GM21367 (cell line): Measurements from ENCODE around the gene IRX4.

ENCODE experiments used
- ATAC-seq: cut with Tn5 transposase; IDR thresholded peaks from one replicate; pipeline ENCODE4 v1.9.1; 2021; ENCODE audit not compliant: unreplicated experiment

The IRX4 gene

DNA sequence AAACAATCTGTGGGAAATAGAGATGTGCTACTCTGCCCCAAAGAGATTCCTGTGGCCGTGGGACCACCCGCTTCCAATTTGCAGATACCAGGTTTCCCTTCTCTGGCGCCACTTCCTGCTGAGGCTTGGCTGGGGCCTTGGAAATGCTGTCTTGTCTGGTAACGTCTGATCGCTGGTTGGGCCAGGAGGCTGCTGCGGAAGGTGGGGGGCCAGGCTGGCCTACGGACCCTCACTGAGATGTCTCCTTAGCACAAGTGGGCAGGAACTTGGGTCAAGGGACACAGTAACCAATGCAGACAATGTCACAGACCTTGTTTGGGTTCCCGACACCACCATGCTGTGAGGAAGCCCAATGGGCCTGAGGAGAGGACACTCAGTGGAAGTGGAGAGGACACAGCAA is 31.7 kb upstream of the IRX4 start:
- ATAC-seq = no peak

DNA sequence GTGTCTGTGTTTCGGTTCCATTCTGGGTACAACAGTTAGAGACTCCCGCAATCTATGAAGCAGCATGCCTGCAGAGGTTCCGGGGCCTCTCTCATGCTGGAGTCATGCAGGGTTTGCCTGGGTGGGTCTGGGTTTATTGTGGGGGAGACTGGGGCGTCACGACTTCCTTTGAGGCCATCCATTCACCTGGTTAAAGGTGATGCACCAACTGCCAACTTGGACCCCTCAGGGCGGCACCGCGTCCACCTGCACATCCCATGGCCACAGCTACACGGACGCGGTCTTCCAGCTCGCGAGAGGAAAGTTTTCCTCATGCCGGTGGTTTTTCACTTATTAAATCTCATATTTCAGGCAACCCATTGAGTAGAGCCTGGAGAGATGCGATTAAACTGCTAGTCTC is 30.9 kb upstream of the IRX4 start:
- no peak for ATAC-seq

GRCh38 chr5:1912951-1913565 is 30.3 kb upstream of the IRX4 start:
- no peak for ATAC-seq

DNA sequence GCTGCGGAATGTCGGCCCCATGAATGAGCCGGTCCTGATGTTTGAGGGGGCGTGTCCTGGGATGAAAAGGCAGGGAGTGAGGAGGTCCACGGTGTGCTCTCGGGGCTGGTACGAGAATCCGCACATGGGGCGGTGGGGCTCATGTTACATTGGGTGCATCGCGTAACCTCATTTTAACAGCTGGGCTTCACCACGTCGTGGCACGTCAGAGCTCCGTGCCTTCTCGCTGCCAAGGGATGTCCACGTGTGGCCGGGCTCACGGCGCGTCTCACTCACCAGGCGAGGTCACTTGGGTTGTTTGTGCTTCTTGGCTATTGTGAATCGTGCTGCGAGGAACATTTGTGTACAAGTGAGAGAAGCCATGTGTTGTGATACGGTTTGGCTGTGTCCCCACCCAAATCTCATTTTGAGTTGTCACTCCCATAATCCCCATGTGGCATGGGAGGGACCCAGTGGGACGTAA is 29.1 kb upstream of the IRX4 start:
- no peak for ATAC-seq

- no peak for ATAC-seq
Observed at GRCh38 chr5:1910861-1911772, 28.4 kb upstream of the IRX4 start.

DNA sequence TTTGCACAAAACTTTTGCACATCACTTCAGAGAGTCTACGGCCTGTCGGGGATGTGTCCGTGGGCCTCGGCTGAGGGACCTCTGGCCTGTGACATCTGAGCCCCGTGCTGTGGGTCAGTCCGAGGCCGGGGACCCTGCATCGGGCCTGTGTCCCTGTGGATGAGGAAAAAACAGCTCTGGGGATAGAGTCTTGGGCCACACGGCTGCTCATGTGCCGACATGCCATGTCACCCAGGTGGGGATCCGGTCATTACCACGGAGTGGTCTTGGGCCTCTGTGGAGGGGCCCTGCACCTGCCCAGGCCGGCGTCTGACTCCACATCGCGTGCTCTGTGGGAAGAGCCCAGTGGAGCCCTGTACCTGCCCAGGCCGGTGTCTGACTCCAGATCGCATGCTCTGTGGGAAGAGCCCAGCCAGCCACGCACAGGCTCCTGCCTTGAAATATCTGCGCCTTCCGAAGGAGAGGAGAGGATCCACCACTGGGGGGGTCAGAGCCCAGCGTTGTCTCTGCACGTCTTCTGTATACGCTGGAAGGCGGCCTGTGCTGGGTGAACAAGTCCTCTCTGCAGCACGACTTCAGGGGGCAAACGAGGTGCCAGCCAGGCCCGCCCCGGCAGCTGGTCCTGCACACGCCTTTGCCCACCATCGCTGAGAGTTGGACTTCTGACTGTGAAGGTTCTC is 27.5 kb upstream of the IRX4 start:
- ATAC-seq = no peak

- ATAC-seq = no peak
Observed at GRCh38 chr5:1909346-1909985, 26.7 kb upstream of the IRX4 start.

GRCh38 chr5:1908931-1909330 is 26.2 kb upstream of the IRX4 start:
- no peak for ATAC-seq

GRCh38 chr5:1907616-1908015 is 24.9 kb upstream of the IRX4 start:
- ATAC-seq = no peak

DNA sequence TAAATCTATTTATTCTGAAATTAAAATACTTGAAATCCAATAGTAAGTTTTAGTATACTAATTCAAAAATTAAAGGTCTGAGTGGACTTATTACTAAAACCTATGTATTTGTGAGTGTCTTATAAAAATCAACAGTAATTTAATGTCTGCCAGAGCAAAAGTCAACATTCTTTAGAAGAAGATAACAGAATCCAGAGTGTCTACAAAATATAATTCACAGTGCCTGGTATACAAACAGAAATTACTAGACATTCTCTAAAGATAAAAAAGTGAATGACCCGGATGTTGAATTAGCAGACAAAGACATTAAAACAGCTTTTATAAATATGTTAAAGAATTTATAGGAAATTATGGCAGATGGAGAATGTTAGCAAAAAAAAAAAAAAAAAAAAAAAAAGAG is 22.4 kb upstream of the IRX4 start:
- ATAC-seq = no peak

GRCh38 chr5:1901983-1902382 is 19.3 kb upstream of the IRX4 start:
- ATAC-seq = no peak

DNA sequence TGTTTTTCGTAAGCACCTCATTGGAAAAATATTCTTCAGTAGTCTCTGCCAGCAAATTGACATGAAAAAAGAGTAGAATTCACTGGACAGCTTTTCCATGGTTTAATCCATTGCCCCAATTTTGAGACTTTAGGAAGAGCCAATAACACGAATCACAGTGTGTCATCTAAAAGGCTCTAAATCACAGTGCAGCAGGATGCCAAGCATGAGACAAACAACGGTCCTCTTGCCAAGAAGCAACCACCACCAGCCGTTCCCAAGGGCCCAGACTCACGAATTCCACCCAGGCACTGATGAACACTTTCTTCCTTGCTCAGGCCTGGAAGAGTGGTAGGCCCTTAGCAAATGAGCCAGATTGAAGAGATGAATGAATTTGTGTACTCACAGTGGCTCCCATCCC is 18.3 kb upstream of the IRX4 start:
- ATAC-seq = no peak

DNA sequence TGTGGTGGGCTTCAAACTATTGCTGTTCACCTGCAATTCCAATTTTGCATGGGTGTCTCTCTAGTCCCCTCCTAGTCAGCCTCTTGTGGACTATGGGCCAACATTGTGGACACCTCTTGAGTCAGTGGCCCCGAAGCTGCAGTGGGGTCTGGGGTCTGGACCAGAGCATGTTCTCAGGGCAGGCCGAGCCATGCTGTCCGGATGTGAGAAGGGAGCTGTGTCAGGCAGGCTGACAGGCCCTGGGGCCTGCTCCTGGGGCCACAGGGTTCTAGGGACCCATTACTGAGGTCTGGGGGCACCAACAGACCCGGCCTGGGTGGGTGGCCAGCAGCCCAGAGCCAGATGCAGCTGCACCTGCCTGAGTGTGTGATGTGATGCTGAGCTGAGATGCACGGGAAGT is 16.5 kb upstream of the IRX4 start:
- no peak for ATAC-seq

GRCh38 chr5:1897816-1898450 is 15.2 kb upstream of the IRX4 start:
- no peak for ATAC-seq

DNA sequence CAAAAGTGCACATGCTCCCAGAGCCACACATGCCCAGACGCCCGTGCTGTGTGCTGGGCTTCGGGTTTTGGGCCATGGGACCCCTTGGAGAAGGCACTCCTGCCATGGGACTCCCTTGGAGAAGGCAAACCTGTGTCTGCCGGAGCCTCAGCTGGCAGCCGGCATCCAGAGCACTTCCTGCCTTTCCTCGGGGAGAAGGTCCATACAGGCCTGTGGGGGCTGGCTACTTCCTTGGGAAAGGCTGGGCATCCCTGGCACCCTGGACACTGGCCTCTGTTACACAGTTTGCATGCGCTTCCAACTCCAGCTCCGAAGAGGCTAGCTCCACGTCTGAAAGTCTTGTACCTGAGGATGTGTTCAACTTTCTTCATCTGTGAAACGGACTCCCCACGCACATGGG is 14.7 kb upstream of the IRX4 start:
- ATAC-seq = no peak

DNA sequence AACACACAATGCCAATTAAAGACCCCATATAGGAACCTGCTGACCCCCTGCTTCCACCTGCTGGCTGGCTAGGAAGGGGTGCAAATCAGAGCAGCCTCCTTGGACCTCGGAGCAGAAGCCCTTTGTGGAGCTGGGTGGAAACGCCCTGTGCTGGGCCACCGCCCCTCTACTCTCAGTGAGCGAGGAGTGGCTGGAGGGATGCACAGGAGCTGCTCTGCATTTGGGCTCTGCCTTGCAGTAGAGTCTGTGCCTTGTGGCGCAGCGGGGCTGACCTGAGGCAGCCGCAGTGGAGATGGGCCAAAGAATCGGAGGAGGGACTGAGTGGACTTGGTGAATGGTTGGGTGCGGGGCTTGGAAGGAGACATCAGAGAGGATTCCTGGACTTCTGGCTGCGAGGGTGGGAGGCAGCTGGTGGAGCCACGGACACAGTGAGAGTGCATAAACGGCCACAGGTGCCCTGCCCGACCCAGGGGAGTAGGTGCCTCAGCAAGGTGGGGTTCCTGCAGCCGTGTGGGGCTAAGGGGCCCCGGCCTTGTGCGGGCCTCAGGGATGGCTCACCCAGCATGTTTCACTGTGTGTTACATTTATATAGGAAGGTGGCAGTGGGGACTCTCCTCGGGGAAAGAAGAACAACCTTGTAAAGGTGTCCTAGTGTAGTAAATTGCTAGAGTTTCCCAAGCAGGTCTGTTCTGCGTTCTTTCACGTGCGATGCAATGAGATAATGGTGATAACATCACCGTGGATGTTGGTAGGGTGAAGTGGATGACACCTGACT is 14.1 kb upstream of the IRX4 start:
- no peak for ATAC-seq

DNA sequence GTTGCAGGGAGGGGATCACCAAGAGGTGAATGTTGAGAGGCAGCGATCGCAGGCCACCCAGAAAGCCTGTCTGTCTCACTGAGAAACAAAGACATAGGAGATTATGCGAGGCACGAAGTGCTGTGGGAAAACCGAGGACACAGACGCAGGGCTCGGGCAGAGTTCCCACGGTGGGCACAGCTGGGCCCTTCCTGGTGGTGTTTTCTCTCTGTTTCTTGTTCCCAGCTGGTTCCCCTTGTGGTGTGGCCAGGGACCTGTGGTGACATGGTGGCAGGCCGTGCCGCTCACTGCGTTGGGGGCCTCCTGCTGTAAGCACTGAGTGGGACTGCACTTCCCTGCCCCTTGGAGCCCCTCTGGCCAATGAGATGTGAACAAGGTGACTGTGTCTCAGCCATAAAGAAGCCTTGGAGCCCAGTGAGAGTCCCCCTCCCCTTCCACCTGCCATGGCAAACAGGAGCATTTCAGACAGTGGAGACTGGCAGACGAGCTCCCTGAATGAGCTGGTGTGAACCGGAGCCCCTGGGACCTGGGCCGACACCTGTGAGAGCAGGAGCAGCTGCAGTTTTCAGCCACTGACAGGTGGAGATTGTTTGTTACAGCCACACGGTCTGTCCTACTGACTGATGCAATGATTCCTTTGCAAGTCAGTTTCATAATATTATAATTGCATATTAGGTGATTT is 13.2 kb upstream of the IRX4 start:
- no peak for ATAC-seq

- no peak for ATAC-seq
Observed at GRCh38 chr5:1894243-1894642, 11.5 kb upstream of the IRX4 start.

GRCh38 chr5:1893754-1894153 is 11.0 kb upstream of the IRX4 start:
- ATAC-seq = no peak
